PC-3 (cell line): ENCODE results near the gene ANKRD29. TPM values are rescaled to one million over a fixed set of nuclear protein-coding genes. Genes with fewer than 3 reads are reported as not detected.

Experiments
- ATAC-seq: fragments of 200-7000 bp; cut with Tn5 transposase; 2 replicates; pipeline ENCODE4 v1.9.1; 2020; ENCODE audit warnings: mild to moderate bottlenecking, moderate library complexity
- BruUV-seq: library from RNA; stranded (reverse); fragments of 400-500 nt; replicated peaks from 2 replicates; lab custom pipeline; 2021; lab: Mats Ljungman, UMichigan
- CTCF ChIA-PET: fragments of 300-600 bp; sonication (Branson Sonifier 250); formaldehyde crosslinking; loops from one replicate; lab custom pipeline; 2022; ENCODE audit warnings: antibody characterized with exemption; lab: Charles Lee
- POLR2A ChIA-PET: fragments of 300-600 bp; sonication (Branson Sonifier 250); formaldehyde crosslinking; loops from one replicate; lab custom pipeline; 2022; ENCODE audit warnings: antibody characterized with exemption; ENCODE audit not compliant: unreplicated experiment; lab: Charles Lee
- DNase-seq: peaks from one replicate; pipeline ENCODE4 v3.0.0-alpha.2; 2015
- H2AFZ ChIP-seq: fragments of 300-600 bp; sonication (generic); 2 replicates; pipeline ENCODE4 v1.6.0; 2016; ENCODE audit warnings: antibody characterized with exemption, low read length
- H3F3A ChIP-seq: fragments of 300-600 bp; sonication (generic); one replicate; pipeline ENCODE4 v1.6.0; 2017; ENCODE audit warnings: antibody characterized with exemption, low read length, control low read depth, mild to moderate bottlenecking; ENCODE audit not compliant: unreplicated experiment
- H3K27ac ChIP-seq: fragments of 300-600 bp; sonication (generic); 2 replicates; pipeline ENCODE4 v1.5.1; 2016; ENCODE audit warnings: mild to moderate bottlenecking, low read length
- H3K27me3 ChIP-seq: fragments of 300-600 bp; sonication (generic); 2 replicates; pipeline ENCODE4 v1.6.1; 2016; ENCODE audit warnings: low read length, mixed read lengths
- H3K36me3 ChIP-seq: fragments of 300-600 bp; sonication (generic); 2 replicates; pipeline ENCODE4 v1.6.1; 2016; ENCODE audit warnings: low read depth, mixed run types, low read length, mixed read lengths
- H3K4me1 ChIP-seq: fragments of 300-600 bp; sonication (generic); 2 replicates; pipeline ENCODE4 v1.5.1; 2016; ENCODE audit warnings: low read length; ENCODE audit not compliant: insufficient read depth
- H3K4me2 ChIP-seq: fragments of 300-600 bp; sonication (generic); 2 replicates; pipeline ENCODE4 v1.6.0; 2016; ENCODE audit warnings: low read length
- H3K4me3 ChIP-seq: fragments of 300-600 bp; sonication (generic); 2 replicates; pipeline ENCODE4 v1.5.1; 2016; ENCODE audit warnings: mild to moderate bottlenecking, low read length, mixed read lengths
- H3K79me2 ChIP-seq: fragments of 300-600 bp; sonication (generic); 2 replicates; pipeline ENCODE4 v1.6.1; 2017; ENCODE audit warnings: low read length, mixed read lengths
- H3K9ac ChIP-seq: fragments of 300-600 bp; sonication (generic); 2 replicates; pipeline ENCODE4 v1.6.0; 2016; ENCODE audit warnings: mild to moderate bottlenecking, low read length
- H3K9me2 ChIP-seq: fragments of 300-600 bp; sonication (generic); replicated peaks from 2 replicates; pipeline ENCODE4 v1.6.1; 2016; ENCODE audit warnings: mixed run types, low read length, mixed read lengths
- H3K9me3 ChIP-seq: fragments of 300-600 bp; sonication (generic); 2 replicates; pipeline ENCODE4 v1.6.1; 2016; ENCODE audit warnings: low read length, mixed read lengths
- H4K20me1 ChIP-seq: fragments of 300-600 bp; sonication (generic); 2 replicates; pipeline ENCODE4 v1.6.1; 2016; ENCODE audit warnings: low read length, mixed read lengths
- EZH2 ChIP-seq: fragments of 300-600 bp; sonication (generic); IDR thresholded peaks from one replicate; pipeline ENCODE4 v1.6.1; 2017; ENCODE audit warnings: antibody characterized with exemption, mild to moderate bottlenecking, low read length; ENCODE audit not compliant: unreplicated experiment
- EZH2phosphoT487 ChIP-seq: fragments of 300-600 bp; sonication (generic); IDR thresholded peaks from 2 replicates; pipeline ENCODE4 v1.6.1; 2018; ENCODE audit warnings: mild to moderate bottlenecking, antibody characterized with exemption, low read length, borderline replicate concordance
- intact Hi-C: fragments of 100-400 bp; cut with micrococcal nuclease; formaldehyde crosslinking; loops from 2 replicates; pipeline ENCODE4 v1.9.0; 2023
- total RNA-seq: library from RNA; depleted of rRNA; stranded (reverse); fragments of >200 nt; gene quantifications from 2 replicates; pipeline ENCODE4 v1.2.3, GENCODE V29; 2014
- TF ChIP-seq, protein P1 (sequence below): fragments of 300-600 bp; sonication (generic); conservative IDR thresholded peaks from 2 replicates; pipeline ENCODE4 v1.5.1; 2017; ENCODE audit warnings: antibody characterized with exemption, low read depth, mild to moderate bottlenecking, low read length

The ANKRD29 gene
- total RNA-seq, 1 experiment from 2014 or later, result 31.0 TPM

- intact Hi-C loops, result no loop called here
- POLR2A ChIA-PET, result no interaction called here
- ATAC-seq (no peak), DNase-seq (no peak)
- Histone ChIP-seq H2AFZ (no peak overlapping the region), H3K9me3 (no peaks in the 10 kb centered on the region), H3K27me3 (no peaks in the 10 kb centered on the region), H3K36me3 (peaks cover 72% of the 10 kb centered on the region), H3F3A (no peaks in the 10 kb centered on the region), H3K79me2 (no peaks in the 10 kb centered on the region), H4K20me1 (no peaks in the 10 kb centered on the region), H3K9me2 (no peaks in the 10 kb centered on the region), H3K4me3 (no peak overlapping the region), H3K4me2 (no peak overlapping the region), H3K9ac (no peak overlapping the region), H3K4me1 (no peaks in the 10 kb centered on the region), H3K27ac (no peak overlapping the region)
- no TSS peak for BruUV-seq
- CTCF ChIA-PET, result no interaction called here
- TF ChIP-seq, protein P1, sequence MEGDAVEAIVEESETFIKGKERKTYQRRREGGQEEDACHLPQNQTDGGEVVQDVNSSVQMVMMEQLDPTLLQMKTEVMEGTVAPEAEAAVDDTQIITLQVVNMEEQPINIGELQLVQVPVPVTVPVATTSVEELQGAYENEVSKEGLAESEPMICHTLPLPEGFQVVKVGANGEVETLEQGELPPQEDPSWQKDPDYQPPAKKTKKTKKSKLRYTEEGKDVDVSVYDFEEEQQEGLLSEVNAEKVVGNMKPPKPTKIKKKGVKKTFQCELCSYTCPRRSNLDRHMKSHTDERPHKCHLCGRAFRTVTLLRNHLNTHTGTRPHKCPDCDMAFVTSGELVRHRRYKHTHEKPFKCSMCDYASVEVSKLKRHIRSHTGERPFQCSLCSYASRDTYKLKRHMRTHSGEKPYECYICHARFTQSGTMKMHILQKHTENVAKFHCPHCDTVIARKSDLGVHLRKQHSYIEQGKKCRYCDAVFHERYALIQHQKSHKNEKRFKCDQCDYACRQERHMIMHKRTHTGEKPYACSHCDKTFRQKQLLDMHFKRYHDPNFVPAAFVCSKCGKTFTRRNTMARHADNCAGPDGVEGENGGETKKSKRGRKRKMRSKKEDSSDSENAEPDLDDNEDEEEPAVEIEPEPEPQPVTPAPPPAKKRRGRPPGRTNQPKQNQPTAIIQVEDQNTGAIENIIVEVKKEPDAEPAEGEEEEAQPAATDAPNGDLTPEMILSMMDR, result no peak
- TF ChIP-seq EZH2phosphoT487 (no peak), EZH2 (no peak)
Measured at GRCh38 chr18:23556145-23556780, 106.4 kb downstream of the ANKRD29 start.

DNA sequence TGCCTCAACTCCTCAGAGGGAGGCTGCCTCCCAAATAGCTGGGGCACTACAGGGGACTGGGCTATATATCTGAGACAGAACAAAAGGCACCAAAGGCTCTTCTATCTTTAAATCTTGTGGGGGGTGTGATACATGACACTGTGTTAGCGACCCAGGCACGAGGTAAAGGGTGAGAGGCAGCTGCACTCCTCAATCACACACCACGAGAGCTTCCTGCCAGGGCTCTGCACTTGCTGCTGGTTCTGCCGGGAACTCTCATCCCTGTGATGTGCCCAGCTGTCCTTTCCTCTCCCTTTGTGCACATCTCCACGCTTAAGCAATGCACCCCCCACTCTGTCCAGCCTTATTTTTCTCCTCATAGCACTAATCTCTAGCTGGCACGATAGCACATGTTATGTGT, 108.8 kb downstream of the ANKRD29 start:
- CTCF ChIA-PET, result no interaction called here

GRCh38 chr18:23552505-23552904, 110.2 kb downstream of the ANKRD29 start:
- TF ChIP-seq EZH2 (no peak), EZH2phosphoT487 (no peak)
- TF ChIP-seq, protein P1, result no peak
- H3K4me1 ChIP-seq, result peaks cover 7% of the 10 kb centered on the region; the same call in 1 of the 2 replicates
- H3K27ac ChIP-seq, result no peak overlapping the region

More for the DNA sequence above, 108.8 kb downstream of the ANKRD29 start:
- TF ChIP-seq EZH2 (no peak), EZH2phosphoT487 (no peak)
- TF ChIP-seq, protein P1, result no peak
- intact Hi-C loops, result no loop called here
- H2AFZ ChIP-seq, result no peak overlapping the region
- no peaks in the 10 kb centered on the region for H3K4me1 ChIP-seq
- no TSS peak for BruUV-seq
- no peaks in the 10 kb centered on the region for H4K20me1 ChIP-seq
- H3K27ac ChIP-seq, result no peak overlapping the region
- no peak for DNase-seq
- H3K36me3 ChIP-seq, result peaks cover 66% of the 10 kb centered on the region
- no peaks in the 10 kb centered on the region for H3K27me3 ChIP-seq
- H3K4me3 ChIP-seq, result no peak overlapping the region
- no peak overlapping the region for H3K4me2 ChIP-seq
- H3K9me3 ChIP-seq, result no peaks in the 10 kb centered on the region
- no peaks in the 10 kb centered on the region for H3F3A ChIP-seq
- H3K9ac ChIP-seq, result no peak overlapping the region
- POLR2A ChIA-PET, result no interaction called here
- H3K9me2 ChIP-seq, result no peaks in the 10 kb centered on the region
- no peaks in the 10 kb centered on the region for H3K79me2 ChIP-seq
- ATAC-seq, result no peak

More at GRCh38 chr18:23552505-23552904, 110.2 kb downstream of the ANKRD29 start:
- no peaks in the 10 kb centered on the region for H3K9me2 ChIP-seq
- no TSS peak for BruUV-seq
- H3K27me3 ChIP-seq, result no peaks in the 10 kb centered on the region
- no peaks in the 10 kb centered on the region for H3K9me3 ChIP-seq
- no peak for ATAC-seq
- ChIA-PET POLR2A (no interaction called here), CTCF (no interaction called here)
- no peak overlapping the region for H2AFZ ChIP-seq
- H3K4me2 ChIP-seq, result no peak overlapping the region
- no peaks in the 10 kb centered on the region for H3K79me2 ChIP-seq
- no peaks in the 10 kb centered on the region for H3F3A ChIP-seq
- no peak overlapping the region for H3K4me3 ChIP-seq
- intact Hi-C loops, result no loop called here
- peaks cover 64% of the 10 kb centered on the region for H3K36me3 ChIP-seq
- no peaks in the 10 kb centered on the region for H4K20me1 ChIP-seq
- H3K9ac ChIP-seq, result no peak overlapping the region
- no peak for DNase-seq
